Gastroesophageal sphincter (tissue), 4 donors: Measurements from ENCODE around the gene IL24. TPM values are rescaled to one million over a fixed set of nuclear protein-coding genes. Genes with fewer than 3 reads are reported as not detected.

Experiments used
- ATAC-seq: fragments of 150-250 bp; one replicate; pipeline ENCODE4 v1.9.1; 2016; ENCODE audit warnings: mild to moderate bottlenecking, moderate library complexity
- H3K27ac ChIP-seq, 4 donors: fragments of 200-600 bp; sonication (generic) in 3 of 4; 1 replicate in 3 of 4; 2 replicates in 1 of 4; pipeline ENCODE4 v1.5.1; 2016 to 2019
- H3K27me3 ChIP-seq: fragments of 200-600 bp; sonication (generic); one replicate; pipeline ENCODE4 v1.5.1; 2019
- H3K36me3 ChIP-seq, 2 donors: fragments of 200-600 bp; sonication (generic); one replicate each; pipeline ENCODE4 v1.5.1; 2019; ENCODE audit warnings: control low read depth in 1 of 2
- H3K4me1 ChIP-seq, 3 donors: fragments of 200-600 bp; sonication (generic); 1 replicate in 2 of 3; 2 replicates in 1 of 3; pipeline ENCODE4 v1.5.1; 2016 to 2019; ENCODE audit warnings: control low read depth in 2 of 3
- H3K4me3 ChIP-seq, 2 donors: fragments of 200-600 bp; sonication (generic); one replicate each; pipeline ENCODE4 v1.5.1; 2019; ENCODE audit warnings: mild to moderate bottlenecking in 1 of 2, moderate library complexity in 1 of 2
- H3K9me3 ChIP-seq, 3 donors: fragments of 200-600 bp; sonication (generic); one replicate each; pipeline ENCODE4 v1.5.1; 2017 to 2019; ENCODE audit warnings: control low read depth in 2 of 3
- EP300 ChIP-seq: sonication (generic); formaldehyde crosslinking; IDR thresholded peaks from one replicate; pipeline ENCODE4 v1.6.1; 2017; ENCODE audit warnings: antibody characterized with exemption, mild to moderate bottlenecking
- POLR2A ChIP-seq, 2 donors: fragments of 450-650 bp; IDR thresholded peaks; one replicate each; pipeline ENCODE4 v1.6.1; 2017; ENCODE audit warnings: antibody characterized with exemption in 2 of 2, mild to moderate bottlenecking in 2 of 2, moderate library complexity in 1 of 2
- POLR2AphosphoS5 ChIP-seq: sonication (generic); formaldehyde crosslinking; IDR thresholded peaks from one replicate; pipeline ENCODE4 v1.6.1; 2017; ENCODE audit warnings: antibody characterized with exemption
- WGBS, 2 donors: methylation state at CpG; one replicate each; pipeline ENCODE4 v1.1.5; 2018; ENCODE audit warnings: low coverage in 1 of 2; 5-methylcytosine and 5-hydroxymethylcytosine counted together
- total RNA-seq, 4 donors: library from RNA; depleted of rRNA; stranded (reverse); fragments of >200 nt; gene quantifications; one replicate each; pipeline ENCODE4 v1.1.0, GENCODE V29; 2016
- TF ChIP-seq, protein P1 (sequence below), 4 experiments: fragments of 200-600 bp in 2 of 4; fragments of 450-650 bp in 2 of 4; sonication (generic) in 1 of 4; IDR thresholded peaks; one replicate each; pipeline ENCODE4 v1.5.1; 2017 to 2019; ENCODE audit warnings: antibody characterized with exemption in 4 of 4, mild to moderate bottlenecking in 2 of 4, moderate library complexity in 2 of 4

IL24 gene
- total RNA-seq, 4 donors from 2014 or later = not detected

DNA sequence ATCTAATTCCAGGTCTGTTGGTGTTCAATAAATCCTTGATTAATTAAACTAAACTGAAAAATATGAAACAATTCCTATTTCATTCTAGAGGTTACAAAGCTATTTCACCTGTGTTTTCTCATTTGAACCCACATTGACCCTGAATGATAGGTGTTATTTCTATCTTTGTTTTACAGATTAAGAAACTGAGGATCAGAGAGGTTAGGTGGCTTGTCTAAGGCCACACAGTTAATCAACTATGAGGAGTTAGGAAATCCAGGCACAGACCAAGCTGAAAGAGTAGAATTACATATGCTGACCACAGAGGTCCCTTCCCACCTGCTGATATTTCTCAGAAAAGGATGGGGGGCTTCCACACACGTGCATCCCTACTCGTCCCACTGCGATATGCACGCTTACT lies 48.5 kb downstream of the IL24 start:
- Histone ChIP-seq H3K4me1 (no peaks in the 10 kb centered on the region), H3K36me3 (no peaks in the 10 kb centered on the region), H3K4me3 (no peak overlapping the region), H3K27ac (no peak overlapping the region), H3K9me3 (peaks cover 0 to 11% (median 0%) of the 10 kb centered on the region in 3 donors), H3K27me3 (peaks cover 19% of the 10 kb centered on the region)
- no peak for ATAC-seq
- WGBS, 2 donors = 80 to 84% methylated on average over 1 to 3 of the region's 4 CpGs
- TF ChIP-seq EP300 (no peak), POLR2A (IDR thresholded peaks at IDR 0.05) (no peak), POLR2AphosphoS5 (no peak)
- TF ChIP-seq, protein P1, sequence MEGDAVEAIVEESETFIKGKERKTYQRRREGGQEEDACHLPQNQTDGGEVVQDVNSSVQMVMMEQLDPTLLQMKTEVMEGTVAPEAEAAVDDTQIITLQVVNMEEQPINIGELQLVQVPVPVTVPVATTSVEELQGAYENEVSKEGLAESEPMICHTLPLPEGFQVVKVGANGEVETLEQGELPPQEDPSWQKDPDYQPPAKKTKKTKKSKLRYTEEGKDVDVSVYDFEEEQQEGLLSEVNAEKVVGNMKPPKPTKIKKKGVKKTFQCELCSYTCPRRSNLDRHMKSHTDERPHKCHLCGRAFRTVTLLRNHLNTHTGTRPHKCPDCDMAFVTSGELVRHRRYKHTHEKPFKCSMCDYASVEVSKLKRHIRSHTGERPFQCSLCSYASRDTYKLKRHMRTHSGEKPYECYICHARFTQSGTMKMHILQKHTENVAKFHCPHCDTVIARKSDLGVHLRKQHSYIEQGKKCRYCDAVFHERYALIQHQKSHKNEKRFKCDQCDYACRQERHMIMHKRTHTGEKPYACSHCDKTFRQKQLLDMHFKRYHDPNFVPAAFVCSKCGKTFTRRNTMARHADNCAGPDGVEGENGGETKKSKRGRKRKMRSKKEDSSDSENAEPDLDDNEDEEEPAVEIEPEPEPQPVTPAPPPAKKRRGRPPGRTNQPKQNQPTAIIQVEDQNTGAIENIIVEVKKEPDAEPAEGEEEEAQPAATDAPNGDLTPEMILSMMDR (IDR thresholded peaks at IDR 0.05) = no peak

DNA sequence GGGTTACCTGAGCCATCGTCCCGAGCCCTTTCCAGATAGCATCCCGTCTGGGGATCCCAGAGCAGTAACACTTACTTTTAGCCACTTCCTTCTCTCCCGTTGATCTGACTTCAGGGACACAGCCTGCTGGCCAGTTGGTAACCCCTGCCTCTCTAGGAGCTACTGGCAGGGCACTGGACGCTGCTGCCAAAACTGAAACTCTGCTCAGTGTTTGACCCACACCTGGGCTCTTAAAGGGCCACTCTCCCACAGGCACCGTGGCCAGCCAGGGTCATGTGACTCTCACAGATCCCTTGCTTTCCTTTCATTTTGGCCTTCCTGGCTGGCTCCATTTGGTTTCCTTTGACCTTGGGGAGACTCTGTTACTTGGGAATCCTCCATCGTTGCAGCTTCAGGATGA lies 49.0 kb downstream of the IL24 start, which contains the start of gene PIGR:
TSS of gene PIGR (minus strand) at position 206 of the 400 bp plus-strand sequence. CDS start 5,935 bp downstream, outside the sequence.
- no peak within 1 kb of the TSS for H3K27ac ChIP-seq

DNA sequence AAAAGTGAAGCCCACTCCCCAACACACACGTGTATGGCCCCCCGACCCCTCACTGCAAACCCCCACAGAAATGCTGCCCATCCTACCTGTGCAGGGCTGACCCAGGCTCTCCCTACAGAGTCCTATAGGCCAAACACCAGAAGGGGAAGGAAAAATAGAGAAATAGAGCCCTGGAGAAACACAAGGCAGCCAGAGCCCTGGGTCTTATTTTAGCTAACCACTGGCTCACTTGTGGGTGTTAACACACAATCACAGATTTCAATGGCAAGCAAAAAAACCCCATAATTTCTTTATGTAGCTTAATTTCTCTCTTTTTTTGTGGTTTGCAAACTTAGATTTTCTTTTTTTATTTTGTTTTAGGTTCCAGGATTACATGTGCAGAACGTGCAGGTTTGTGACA lies 50.0 kb downstream of the IL24 start:
- H3K27ac ChIP-seq = no peak overlapping the region
- no peak overlapping the region for H3K4me3 ChIP-seq
- no peaks in the 10 kb centered on the region for H3K36me3 ChIP-seq
- no peak for TF ChIP-seq POLR2A (IDR thresholded peaks at IDR 0.05)
- no peak for TF ChIP-seq EP300
- TF ChIP-seq, protein P1 (IDR thresholded peaks at IDR 0.05) = no peak
- WGBS, 2 donors = 65 to 71% methylated on average over 1 to 3 of the region's 3 CpGs
- peaks cover 0 to 11% (median 0%) of the 10 kb centered on the region in 3 donors for H3K9me3 ChIP-seq
- peaks cover 19% of the 10 kb centered on the region for H3K27me3 ChIP-seq
- no peaks in the 10 kb centered on the region for H3K4me1 ChIP-seq
- no peak for ATAC-seq

More for the DNA sequence above, 49.0 kb downstream of the IL24 start, which contains the start of gene PIGR:
- H3K27me3 ChIP-seq = peaks cover 19% of the 10 kb centered on the region
- no peaks in the 10 kb centered on the region for H3K36me3 ChIP-seq
- no peaks in the 10 kb centered on the region for H3K4me1 ChIP-seq
- peaks cover 0 to 11% (median 0%) of the 10 kb centered on the region in 3 donors for H3K9me3 ChIP-seq
- ATAC-seq = no peak
- TF ChIP-seq, protein P1 (IDR thresholded peaks at IDR 0.05) = no peak
- no peak for TF ChIP-seq POLR2A (IDR thresholded peaks at IDR 0.05)
- no peak for TF ChIP-seq EP300
- no peak for TF ChIP-seq POLR2AphosphoS5
- WGBS, 2 donors = 34 to 43% methylated on average over 4 to 5 of the region's 7 CpGs
- H3K4me3 ChIP-seq = no peak within 1 kb of the TSS

DNA sequence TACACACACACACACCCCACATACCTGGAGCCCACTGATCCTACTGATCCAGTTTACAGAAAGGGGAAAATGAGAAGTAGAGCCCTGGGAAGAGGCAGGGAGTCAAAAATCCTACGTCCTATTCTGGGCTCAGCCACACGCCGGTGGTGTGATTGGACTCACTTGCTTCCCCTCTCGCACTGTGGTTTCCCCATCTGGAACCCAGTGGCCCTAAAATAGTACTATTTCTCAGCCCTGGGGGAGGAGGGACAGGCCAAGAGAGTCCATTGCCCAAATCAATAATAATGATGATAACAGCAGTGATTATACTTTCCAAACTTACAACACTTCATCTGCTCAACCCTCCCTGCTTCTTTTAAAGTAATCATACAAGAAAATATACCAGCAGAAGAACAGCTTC lies 52.0 kb downstream of the IL24 start:
- peaks cover 19% of the 10 kb centered on the region for H3K27me3 ChIP-seq
- TF ChIP-seq EP300 (no peak), POLR2A (IDR thresholded peaks at IDR 0.05) (no peak), POLR2AphosphoS5 (no peak)
- TF ChIP-seq, protein P1 (IDR thresholded peaks at IDR 0.05) = no peak

DNA sequence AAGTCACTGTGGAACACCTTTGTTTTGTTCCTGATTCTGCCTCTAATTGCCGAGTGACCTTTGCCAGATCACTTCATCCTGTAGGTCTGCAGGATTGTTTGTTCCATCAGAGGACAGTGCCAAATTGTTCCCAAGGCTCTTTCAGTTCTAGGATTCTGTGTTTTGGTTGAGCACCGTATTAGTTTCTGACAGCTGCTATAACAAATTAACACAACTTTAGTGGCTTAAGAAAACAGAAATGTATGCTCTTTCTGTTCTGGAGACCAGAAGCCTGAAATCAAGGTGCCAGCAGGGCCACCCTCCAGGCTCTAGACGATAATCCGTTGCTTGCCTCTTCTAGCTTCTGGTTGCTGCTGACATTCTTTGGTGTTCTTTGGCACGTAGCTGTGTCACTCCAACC lies 52.4 kb downstream of the IL24 start:
- no peak overlapping the region for H3K4me3 ChIP-seq
- H3K27me3 ChIP-seq = peaks cover 19% of the 10 kb centered on the region
- WGBS, 2 donors = 83 to 90% methylated on average over 3 to 5 of the region's 5 CpGs
- no peak overlapping the region for H3K27ac ChIP-seq
- TF ChIP-seq EP300 = no peak
- no peak for TF ChIP-seq POLR2AphosphoS5
- TF ChIP-seq, protein P1 (IDR thresholded peaks at IDR 0.05) = no peak
- no peak for TF ChIP-seq POLR2A (IDR thresholded peaks at IDR 0.05)
- H3K36me3 ChIP-seq = no peaks in the 10 kb centered on the region
- no peaks in the 10 kb centered on the region for H3K4me1 ChIP-seq
- peaks cover 0 to 11% (median 0%) of the 10 kb centered on the region in 3 donors for H3K9me3 ChIP-seq
- no peak for ATAC-seq

More for the DNA sequence above, 52.0 kb downstream of the IL24 start:
- ATAC-seq = no peak
- no peak overlapping the region for H3K4me3 ChIP-seq
- no peaks in the 10 kb centered on the region for H3K4me1 ChIP-seq
- WGBS, 2 donors = 33 to 64% methylated on average over 1 to 4 of the region's 4 CpGs
- H3K9me3 ChIP-seq = peaks cover 0 to 11% (median 0%) of the 10 kb centered on the region in 3 donors
- H3K36me3 ChIP-seq = no peaks in the 10 kb centered on the region
- no peak overlapping the region for H3K27ac ChIP-seq
